A549 (cell line): ENCODE results near the gene ABCF2. TPM values are rescaled to one million over a fixed set of nuclear protein-coding genes. Genes with fewer than 3 reads are reported as not detected.

ENCODE experiments used
- ATAC-seq, 2 experiments: fragments of 200-7000 bp in 1 of 2; fragments of >200 bp in 1 of 2; cut with Nextera tagmentation in 1 of 2; cut with Tn5 transposase in 1 of 2; 3 replicates each; pipeline versions ENCODE4 v1.8.0 to v1.9.1; 2018 to 2020; ENCODE audit warnings: mild to moderate bottlenecking in 1 of 2, moderate library complexity in 1 of 2
- CTCF ChIA-PET: fragments of 300-600 bp; sonication (Branson Sonifier 250); formaldehyde crosslinking; extraction: SDS; loops from one replicate; lab custom pipeline; 2021; ENCODE audit warnings: antibody characterized with exemption, inconsistent platforms; lab: Yijun Ruan, JAX
- POLR2A ChIA-PET: fragments of 350-600 bp; formaldehyde crosslinking; extraction: SDS; loops from one replicate; lab custom pipeline; 2021; ENCODE audit warnings: antibody characterized with exemption, inconsistent platforms; lab: Yijun Ruan, JAX
- DNase-seq, 2 experiments: peaks; one replicate each; pipeline versions ENCODE4 v3.0.0 to v3.0.0-alpha.2; 2011 to 2016; ENCODE audit warnings: low read depth in 1 of 2, low spot score in 1 of 2
- FAIRE-seq: peaks from 2 replicates; lab custom pipeline; 2011; peaks lifted over from hg19 to GRCh38; lab: Jason Lieb, UNC
- H3K27ac ChIP-seq, 2 experiments: fragments of >200 bp; sonication (Bioruptor Twin); formaldehyde crosslinking; 3 replicates each; pipeline ENCODE4 v1.5.1; 2016 to 2017
- H3K4me1 ChIP-seq: fragments of >200 bp; sonication (Bioruptor Twin); formaldehyde crosslinking; 3 replicates; pipeline ENCODE4 v1.6.1; 2016
- H3K4me2 ChIP-seq: fragments of >200 bp; sonication (Bioruptor Twin); formaldehyde crosslinking; 3 replicates; pipeline ENCODE4 v1.6.1; 2016
- H3K4me3 ChIP-seq: fragments of >200 bp; sonication (Bioruptor Twin); formaldehyde crosslinking; 3 replicates; pipeline ENCODE4 v1.5.1; 2016
- H3K9me3 ChIP-seq: fragments of >200 bp; sonication (Bioruptor Twin); formaldehyde crosslinking; 3 replicates; pipeline ENCODE4 v1.6.1; 2016
- ATOH8 ChIP-seq: fragments of 250-450 bp; sonication (Bioruptor Pico); IDR thresholded peaks from 2 replicates; pipeline ENCODE4 v1.5.0; 2020; ENCODE audit warnings: low read depth, mild to moderate bottlenecking, moderate library complexity
- CHD4 ChIP-seq: fragments of 200-600 bp; sonication (generic); IDR thresholded peaks from 2 replicates; pipeline ENCODE4 v1.6.1; 2016; ENCODE audit warnings: antibody characterized with exemption, mild to moderate bottlenecking, borderline replicate concordance
- CTCF ChIP-seq: fragments of >200 bp; sonication (Bioruptor Twin); formaldehyde crosslinking; IDR thresholded peaks from 3 replicates; pipeline ENCODE4 v1.5.1; 2016
- EP300 ChIP-seq, 2 experiments: fragments of >200 bp; sonication (Bioruptor Twin); formaldehyde crosslinking; IDR thresholded peaks; 2 replicates in 1 of 2; 3 replicates in 1 of 2; pipeline ENCODE4 v1.6.1; 2016 to 2017
- HEYL ChIP-seq: fragments of 250-450 bp; sonication (Bioruptor Pico); IDR thresholded peaks from 2 replicates; pipeline ENCODE4 v1.8.0; 2021; ENCODE audit warnings: mild to moderate bottlenecking, moderate library complexity
- HMGXB4 ChIP-seq: fragments of 250-450 bp; sonication (Bioruptor Pico); IDR thresholded peaks from 2 replicates; pipeline ENCODE4 v1.5.0; 2021; ENCODE audit warnings: mild to moderate bottlenecking, moderate library complexity, borderline replicate concordance
- KDM1A ChIP-seq: fragments of 200-600 bp; sonication (generic); IDR thresholded peaks from 2 replicates; pipeline ENCODE4 v1.6.1; 2016; ENCODE audit warnings: low read depth, mild to moderate bottlenecking
- MAZ ChIP-seq: fragments of 150-350 bp; IDR thresholded peaks from 2 replicates; pipeline ENCODE4 v1.6.1; 2014; ENCODE audit warnings: antibody characterized with exemption, low read depth, low read length, borderline replicate concordance
- MYC ChIP-seq: IDR thresholded peaks from 2 replicates; pipeline ENCODE4 v1.6.1; 2012; ENCODE audit warnings: mild to moderate bottlenecking, inconsistent platforms, low read length, improper control_type of control experiment, borderline replicate concordance
- NR3C1 ChIP-seq: fragments of >200 bp; sonication (Bioruptor Twin); formaldehyde crosslinking; IDR thresholded peaks from 3 replicates; pipeline ENCODE4 v1.6.1; 2017
- PBX3 ChIP-seq: IDR thresholded peaks from 2 replicates; pipeline ENCODE4 v1.6.1; 2012
- PHF8 ChIP-seq: fragments of 200-600 bp; sonication (generic); IDR thresholded peaks from 2 replicates; pipeline ENCODE4 v1.6.1; 2016; ENCODE audit warnings: low read depth, mild to moderate bottlenecking, antibody characterized with exemption, moderate library complexity, borderline replicate concordance
- POLR2A ChIP-seq: IDR thresholded peaks from 2 replicates; pipeline ENCODE4 v1.6.1; 2012; ENCODE audit warnings: mild to moderate bottlenecking, low read length
- POLR2AphosphoS2 ChIP-seq: conservative IDR thresholded peaks from 2 replicates; pipeline ENCODE4 v1.6.1; 2012; ENCODE audit warnings: low read length, improper control_type of control experiment, inconsistent platforms
- RAD21 ChIP-seq, 2 experiments: fragments of >200 bp in 1 of 2; sonication (Bioruptor Twin) in 1 of 2; formaldehyde crosslinking in 1 of 2; IDR thresholded peaks in 1 of 2; conservative IDR thresholded peaks in 1 of 2; 2 replicates in 1 of 2; 3 replicates in 1 of 2; pipeline ENCODE4 v1.6.1; 2012 to 2018; ENCODE audit warnings: inconsistent platforms in 1 of 2
- RARB ChIP-seq: fragments of 250-450 bp; sonication (Bioruptor Pico); IDR thresholded peaks from 2 replicates; pipeline ENCODE4 v1.8.0; 2021; ENCODE audit warnings: mild to moderate bottlenecking, moderate library complexity
- REST ChIP-seq: fragments of 200-600 bp; sonication (generic); IDR thresholded peaks from 2 replicates; pipeline ENCODE4 v1.6.1; 2016; ENCODE audit warnings: antibody characterized with exemption, mild to moderate bottlenecking, moderate library complexity
- ZC3H11A ChIP-seq: fragments of 450-650 bp; IDR thresholded peaks from 2 replicates; pipeline ENCODE4 v1.6.1; 2014; ENCODE audit warnings: antibody characterized with exemption, mild to moderate bottlenecking
- WGBS: methylation state at CpG from one replicate; pipeline ENCODE4 v1.1.6; 2017; ENCODE audit errors: missing lambda C conversion rate; 5-methylcytosine and 5-hydroxymethylcytosine counted together
- polyA plus RNA-seq, 4 experiments: library from polyadenylated mRNA; depleted of rRNA in 3 of 4; stranded (reverse); fragments of >200 nt; fragmentation: RNase III in 1 of 4; extraction: RNeasy Plus Mini Kit Qiagen cat#74134 plus additional on column Dnase treatment in 1 of 4; gene quantifications; 2 replicates in 3 of 4; 3 replicates in 1 of 4; pipeline ENCODE4 v1.2.3, GENCODE V29; 2011 to 2017

The ABCF2 gene
- polyA plus RNA-seq, 2 of the 4 experiments (the other 2 are of a cell fraction) = 47.8 to 70.9 TPM

GRCh38 chr7:151181011-151181431 lies 46.0 kb downstream of the ABCF2 start:
- no peak for DNase-seq
- no peak overlapping the region for H3K4me3 ChIP-seq
- ATAC-seq = no peak
- TF ChIP-seq HEYL = no peak
- TF ChIP-seq PBX3 = no peak
- TF ChIP-seq EP300 (IDR thresholded peaks at IDR 0.05) = no peak
- no peak overlapping the region for H3K4me2 ChIP-seq
- no peaks in the 10 kb centered on the region for H3K4me1 ChIP-seq
- POLR2A ChIA-PET = no interaction called here
- 82% methylated on average over 5 of the region's 22 CpGs for WGBS
- no peak overlapping the region for H3K27ac ChIP-seq
- no peak for FAIRE-seq
- CTCF ChIA-PET = interaction anchor here (0.8 to 4.6 kb wide), 5 partner anchors 10 to 57 kb away, joined by 4 to 13 read pairs (median 5); no protein-coding TSS in a partner anchor
- no peaks in the 10 kb centered on the region for H3K9me3 ChIP-seq

GRCh38 chr7:151179946-151180345 lies 47.1 kb downstream of the ABCF2 start:
- Histone ChIP-seq H3K4me2 (no peak overlapping the region), H3K4me1 (no peaks in the 10 kb centered on the region), H3K9me3 (no peaks in the 10 kb centered on the region), H3K4me3 (no peak overlapping the region), H3K27ac (no peak overlapping the region)
- ATAC-seq = no peak
- no peak for FAIRE-seq
- CTCF ChIA-PET = interaction anchor here (1.0 to 4.9 kb wide), 5 partner anchors 10 to 162 kb away, joined by 3 to 29 read pairs (median 8); partner anchors contain the start of gene GBX1
- 36% methylated on average over 3 of the region's 4 CpGs for WGBS
- POLR2A ChIA-PET = no interaction called here
- TF ChIP-seq CTCF = no peak
- no peak for TF ChIP-seq HMGXB4 (CRISPR knock-in tag)
- TF ChIP-seq ZC3H11A = no peak
- TF ChIP-seq KDM1A = no peak
- TF ChIP-seq POLR2A = no peak
- TF ChIP-seq PHF8 = no peak
- TF ChIP-seq POLR2AphosphoS2 = no peak
- no peak for TF ChIP-seq RAD21 (conservative IDR thresholded peaks at IDR 0.05 in 1 of 2, IDR thresholded peaks at IDR 0.05 in 1 of 2)
- no peak for TF ChIP-seq MYC
- no peak for TF ChIP-seq REST
- TF ChIP-seq ATOH8 (CRISPR knock-in tag) = no peak
- TF ChIP-seq NR3C1 = no peak
- TF ChIP-seq RARB = no peak
- no peak for TF ChIP-seq CHD4
- TF ChIP-seq MAZ = no peak
- DNase-seq = no peak
